Psoas muscle (tissue), 8 donors: Measurements from ENCODE around the gene POLR3A. TPM values are rescaled to one million over a fixed set of nuclear protein-coding genes. Genes with fewer than 3 reads are reported as not detected.

Source experiments
- ATAC-seq, 4 donors: fragments of 200-7000 bp; cut with Tn5 transposase; one replicate each; pipeline ENCODE4 v1.9.1; 2020; ENCODE audit warnings: moderate library complexity in 3 of 4, mild to moderate bottlenecking in 2 of 4
- DNase-seq, 2 donors: peaks; one replicate each; pipeline ENCODE4 v3.0.0-alpha.2; 2020
- H3K27ac ChIP-seq: fragments of 200-600 bp; one replicate; pipeline ENCODE4 v1.8.0; 2022
- H3K27me3 ChIP-seq, 3 donors: fragments of 200-600 bp in 1 of 3; one replicate each; pipeline versions ENCODE4 v1.6.1 to v1.8.0; 2013 to 2022; ENCODE audit warnings: low read length in 2 of 3, mild to moderate bottlenecking in 2 of 3, moderate library complexity in 1 of 3; ENCODE audit not compliant: insufficient read depth in 3 of 3
- H3K36me3 ChIP-seq, 2 donors: fragments of 200-600 bp in 1 of 2; one replicate each; pipeline versions ENCODE4 v1.6.1 to v1.8.0; 2013 to 2022; ENCODE audit warnings: low read depth in 1 of 2, mild to moderate bottlenecking in 1 of 2, moderate library complexity in 1 of 2; ENCODE audit not compliant: insufficient read depth in 1 of 2
- H3K4me1 ChIP-seq: fragments of 200-600 bp; one replicate; pipeline ENCODE4 v1.8.0; 2022
- H3K4me3 ChIP-seq: fragments of 200-600 bp; one replicate; pipeline ENCODE4 v1.8.0; 2022; ENCODE audit warnings: mild to moderate bottlenecking
- H3K9me3 ChIP-seq: fragments of 200-600 bp; one replicate; pipeline ENCODE4 v1.8.0; 2022
- WGBS, 3 donors: extraction: QIAGEN DNeasy Blood & Tissue Kit; methylation state at CpG; one replicate each; pipeline versions ENCODE4 v1.1.6 to v1.1.7; 2013; 5-methylcytosine and 5-hydroxymethylcytosine counted together
- intact Hi-C, 2 donors: fragments of 100-400 bp; cut with DNase I; formaldehyde crosslinking; loops; one replicate each; pipeline versions ENCODE4 v1.11.0 to v1.14.2; 2022
- polyA plus RNA-seq, 3 donors: library from polyadenylated mRNA; stranded (reverse); fragments of 200-250 nt; gene quantifications; one replicate each; pipeline ENCODE4 v1.2.3, GENCODE V29; 2013
- total RNA-seq, 4 donors: library from RNA; stranded (reverse); fragmentation: NEBNext Ultra II Directional in 2 of 4; extraction: Animal tissue kit (Norgen Biotek cat#: 25700) in 2 of 4; gene quantifications; one replicate each; pipeline versions ENCODE4 v1.2.1 to v1.2.4, GENCODE V29; 2021 to 2023
- TF ChIP-seq, protein P1 (sequence below): fragments of 200-600 bp; IDR thresholded peaks from one replicate; pipeline ENCODE4 v1.8.0; 2022; ENCODE audit warnings: antibody characterized with exemption
- donor health status: healthy with polysubstance abuse.
- donor health status: DM: no; HTN: no; CAD: no; lungs with moderate emphysema.
- donor health status: Bipolar disorder and iron deficiency.
- donor health status: healthy.
- donor health status: DM: yes; HTN: yes; CAD: no.
- donor health status: DM: no; HTN: no; CAD: no.
- donor health status: DM: no; HTN: no; CAD: no.
- donor health status: DM: yes; HTN: yes; CAD: no.

POLR3A gene
- total and polyA plus RNA-seq, 7 donors: 5.2 to 16.5 (median 12.6) TPM

DNA sequence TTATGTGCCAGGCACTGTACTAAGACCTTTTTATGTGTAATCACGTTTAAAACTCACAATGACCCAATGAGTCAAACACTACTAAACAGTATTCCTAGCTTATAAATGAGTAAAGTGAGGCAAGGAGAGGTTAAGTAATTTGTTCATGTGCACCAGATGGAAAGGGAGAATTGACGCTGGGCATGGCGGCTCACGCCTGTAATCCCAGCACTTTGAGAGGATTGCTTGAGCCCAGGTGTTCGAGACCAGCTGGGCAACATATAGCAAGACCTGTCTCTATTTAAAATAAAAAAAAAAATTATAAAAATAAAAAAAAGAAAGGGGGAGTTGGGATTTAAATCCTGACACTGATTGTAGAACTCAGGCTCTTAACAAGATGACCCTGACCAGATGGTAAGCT, 56.0 kb downstream of the POLR3A start:
- DNase-seq (no peak), ATAC-seq (no peak)
- peak overlapping the region; percentile 88 for H3K27ac ChIP-seq
- peaks cover 4 to 20% of the 10 kb centered on the region in 2 donors for H3K36me3 ChIP-seq
- TF ChIP-seq, protein P1, sequence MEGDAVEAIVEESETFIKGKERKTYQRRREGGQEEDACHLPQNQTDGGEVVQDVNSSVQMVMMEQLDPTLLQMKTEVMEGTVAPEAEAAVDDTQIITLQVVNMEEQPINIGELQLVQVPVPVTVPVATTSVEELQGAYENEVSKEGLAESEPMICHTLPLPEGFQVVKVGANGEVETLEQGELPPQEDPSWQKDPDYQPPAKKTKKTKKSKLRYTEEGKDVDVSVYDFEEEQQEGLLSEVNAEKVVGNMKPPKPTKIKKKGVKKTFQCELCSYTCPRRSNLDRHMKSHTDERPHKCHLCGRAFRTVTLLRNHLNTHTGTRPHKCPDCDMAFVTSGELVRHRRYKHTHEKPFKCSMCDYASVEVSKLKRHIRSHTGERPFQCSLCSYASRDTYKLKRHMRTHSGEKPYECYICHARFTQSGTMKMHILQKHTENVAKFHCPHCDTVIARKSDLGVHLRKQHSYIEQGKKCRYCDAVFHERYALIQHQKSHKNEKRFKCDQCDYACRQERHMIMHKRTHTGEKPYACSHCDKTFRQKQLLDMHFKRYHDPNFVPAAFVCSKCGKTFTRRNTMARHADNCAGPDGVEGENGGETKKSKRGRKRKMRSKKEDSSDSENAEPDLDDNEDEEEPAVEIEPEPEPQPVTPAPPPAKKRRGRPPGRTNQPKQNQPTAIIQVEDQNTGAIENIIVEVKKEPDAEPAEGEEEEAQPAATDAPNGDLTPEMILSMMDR: no peak
- WGBS, 3 donors: 84 to 89% (median 86%) methylated on average over 5 of the region's 5 CpGs
- H3K4me3 ChIP-seq: no peak overlapping the region
- H3K9me3 ChIP-seq: no peaks in the 10 kb centered on the region
- H3K4me1 ChIP-seq: peaks cover 30% of the 10 kb centered on the region
- intact Hi-C loops: loop anchor here in 1 of 2 donors (5.0 kb wide), 1 partner anchor 46 kb away; the partner anchor contains the start of gene DLG5
- no peaks in the 10 kb centered on the region for H3K27me3 ChIP-seq

DNA sequence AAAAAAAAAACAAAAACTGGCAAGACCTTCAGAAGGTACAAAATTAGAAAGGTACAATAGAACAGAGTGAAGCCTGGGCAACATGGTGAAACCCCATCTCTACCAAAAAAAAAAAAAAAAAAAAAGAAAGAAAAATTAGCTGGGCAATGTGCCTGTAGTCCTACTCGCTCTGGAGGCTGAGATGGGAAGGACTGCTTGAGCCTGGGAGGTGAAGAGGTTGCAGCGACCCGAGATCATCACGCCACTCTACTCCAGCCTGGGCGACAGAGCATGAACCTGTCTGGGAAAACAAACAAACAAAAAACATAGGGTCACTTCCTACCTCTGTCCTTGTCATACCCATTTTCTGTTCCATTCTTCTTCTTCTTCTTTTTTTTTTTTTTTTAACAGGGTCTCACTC, 57.2 kb downstream of the POLR3A start:
- no peaks in the 10 kb centered on the region for H3K9me3 ChIP-seq
- TF ChIP-seq, protein P1: no peak
- no peaks in the 10 kb centered on the region for H3K27me3 ChIP-seq
- 68 to 92% (median 80%) methylated on average over 5 of the region's 5 CpGs for WGBS, 3 donors
- H3K27ac ChIP-seq: peak overlapping the region; percentile 88
- no peak for ATAC-seq
- intact Hi-C loops: loop anchor here in 1 of 2 donors (5.0 kb wide), 1 partner anchor 45 kb away; the partner anchor contains the start of gene DLG5
- H3K4me3 ChIP-seq: no peak overlapping the region
- H3K4me1 ChIP-seq: peaks cover 30% of the 10 kb centered on the region
- peaks cover 3 to 10% of the 10 kb centered on the region in 2 donors for H3K36me3 ChIP-seq
- no peak for DNase-seq

- Histone ChIP-seq H3K27me3 (no peaks in the 10 kb centered on the region), H3K9me3 (no peaks in the 10 kb centered on the region), H3K4me1 (peaks cover 30% of the 10 kb centered on the region), H3K4me3 (no peak overlapping the region), H3K36me3 (peaks cover 0 to 6% of the 10 kb centered on the region in 2 donors), H3K27ac (peak overlapping the region; percentile 88)
- TF ChIP-seq, protein P1: no peak
- WGBS, 3 donors: 77 to 88% (median 78%) methylated on average over 3 of the region's 3 CpGs
- ATAC-seq (peak in 2 of 4 donors; percentile 8 to 17), DNase-seq (no peak)
- intact Hi-C loops: loop anchor here in 1 of 2 donors (5.0 kb wide), 1 partner anchor 44 kb away; the partner anchor contains the start of gene DLG5
Observed at GRCh38 chr10:77971804-77972144, 57.5 kb downstream of the POLR3A start.

DNA sequence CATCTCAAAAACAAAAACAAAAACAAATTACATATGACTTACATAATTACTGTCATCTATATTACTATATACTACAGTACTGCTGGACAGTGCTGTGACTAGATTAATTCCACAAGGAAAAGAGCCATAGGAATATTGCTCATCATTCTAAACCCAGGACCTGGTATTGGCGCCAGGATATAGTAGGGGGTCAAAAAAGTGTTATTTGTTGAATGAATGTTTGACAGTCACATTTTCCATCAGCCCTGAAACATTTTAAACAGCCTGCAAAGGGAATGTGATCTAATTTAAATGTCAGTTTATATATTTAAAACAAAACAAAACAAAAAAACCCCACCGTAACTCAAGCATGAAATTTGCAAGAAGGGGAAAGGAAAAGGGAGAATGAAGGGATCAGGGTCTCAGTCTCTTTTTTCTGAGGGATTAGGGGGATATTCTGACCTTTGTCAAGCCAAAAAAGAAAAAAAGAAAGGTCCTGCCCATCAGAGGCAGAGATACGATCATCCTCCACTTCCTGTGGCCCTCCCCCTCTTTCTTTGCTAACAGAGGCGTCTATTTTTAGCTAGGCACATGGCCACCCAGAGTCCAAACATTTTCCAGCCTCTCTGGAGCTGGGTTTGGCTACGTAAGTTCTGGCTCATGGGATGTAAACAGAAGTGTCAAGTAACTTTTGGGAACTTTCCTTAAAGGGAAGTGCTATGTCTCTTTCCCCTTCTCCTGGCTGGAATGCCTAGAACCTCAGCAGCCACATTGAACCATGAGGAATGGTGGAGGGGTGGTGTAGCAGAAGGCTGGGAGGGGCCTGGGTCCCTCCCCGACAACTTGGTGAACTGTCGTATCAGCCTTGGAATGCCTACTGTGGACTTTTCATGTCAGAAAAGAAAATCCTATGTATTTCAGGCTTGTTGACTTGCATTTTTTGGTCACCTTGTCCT, 58.2 kb downstream of the POLR3A start:
- H3K4me1 ChIP-seq: peaks cover 30% of the 10 kb centered on the region

More for the DNA sequence above, 58.2 kb downstream of the POLR3A start:
- WGBS, 3 donors: 24 to 32% (median 25%) methylated on average over 7 of the region's 7 CpGs
- no peaks in the 10 kb centered on the region for H3K9me3 ChIP-seq
- TF ChIP-seq, protein P1: no peak
- H3K36me3 ChIP-seq: no peaks in the 10 kb centered on the region
- H3K4me3 ChIP-seq: peak overlapping the region; percentile 33
- ATAC-seq (peak; percentile 92 to 96 (median 94)), DNase-seq (peak; percentile 65 to 75)
- H3K27ac ChIP-seq: peak overlapping the region; percentile 88
- intact Hi-C loops: loop anchor here in 1 of 2 donors (5.0 kb wide), 1 partner anchor 44 kb away; the partner anchor contains the start of gene DLG5
- H3K27me3 ChIP-seq: no peaks in the 10 kb centered on the region
